H4 (cell line): Measurements from ENCODE around the gene HSPA4. TPM values are rescaled to one million over a fixed set of nuclear protein-coding genes. Genes with fewer than 3 reads are reported as not detected.
"Not testable (repeated sequence)": the region's sequence is repeated elsewhere in the genome, so short reads cannot be mapped to it uniquely, and the experiment has no call there.

Experiments
- DNase-seq: peaks from one replicate; pipeline ENCODE4 v3.0.0-alpha.2; 2015; ENCODE audit warnings: low spot score
- total RNA-seq: library from RNA; depleted of rRNA; stranded (reverse); fragments of >200 nt; shearing (Covaris generic); gene quantifications from 2 replicates; pipeline ENCODE4 v1.2.3, GENCODE V29; 2014

The HSPA4 gene
- total RNA-seq, 1 experiment from 2014 or later: 227 TPM

GRCh38 chr5:133123297-133123696 is 71.5 kb downstream of the HSPA4 start:
- no peak for DNase-seq

GRCh38 chr5:133124891-133125290 is 73.1 kb downstream of the HSPA4 start:
- no peak for DNase-seq

GRCh38 chr5:133128066-133128465 is 76.3 kb downstream of the HSPA4 start:
- no peak for DNase-seq

- DNase-seq: no peak
Measured at GRCh38 chr5:133129289-133129688, 77.5 kb downstream of the HSPA4 start.

GRCh38 chr5:133129950-133130349 is 78.1 kb downstream of the HSPA4 start:
- no peak for DNase-seq

- peak; percentile 69 for DNase-seq
Measured at GRCh38 chr5:133130387-133131118, 78.7 kb downstream of the HSPA4 start.

GRCh38 chr5:133132717-133133116 is 80.9 kb downstream of the HSPA4 start:
- DNase-seq: no peak

GRCh38 chr5:133133241-133133640 is 81.4 kb downstream of the HSPA4 start:
- not testable (repeated sequence) for DNase-seq

- not testable (repeated sequence) for DNase-seq
Measured at GRCh38 chr5:133136890-133137289, 85.1 kb downstream of the HSPA4 start.

- no peak for DNase-seq
Measured at GRCh38 chr5:133140311-133140710, 88.5 kb downstream of the HSPA4 start.

- no peak for DNase-seq
Measured at GRCh38 chr5:133141746-133142145, 89.9 kb downstream of the HSPA4 start.

GRCh38 chr5:133142782-133143181 is 91.0 kb downstream of the HSPA4 start:
- DNase-seq: no peak

GRCh38 chr5:133144245-133144981 is 92.6 kb downstream of the HSPA4 start:
- DNase-seq: no peak

- DNase-seq: no peak
Measured at GRCh38 chr5:133145436-133146170, 93.8 kb downstream of the HSPA4 start.

GRCh38 chr5:133147411-133147810 is 95.6 kb downstream of the HSPA4 start:
- DNase-seq: no peak

- DNase-seq: no peak
Measured at GRCh38 chr5:133147815-133148567, 96.2 kb downstream of the HSPA4 start.

GRCh38 chr5:133149345-133149744 is 97.5 kb downstream of the HSPA4 start:
- no peak for DNase-seq

GRCh38 chr5:133150909-133151544 is 99.2 kb downstream of the HSPA4 start:
- no peak for DNase-seq

- no peak for DNase-seq
Measured at GRCh38 chr5:133154274-133155075, 102.7 kb downstream of the HSPA4 start.

GRCh38 chr5:133155326-133155969 is 103.6 kb downstream of the HSPA4 start:
- DNase-seq: no peak
